SK-N-SH (cell line): ENCODE measurements around the gene ANAPC16. TPM values are rescaled to one million over a fixed set of nuclear protein-coding genes. Genes with fewer than 3 reads are reported as not detected.
"Not testable (repeated sequence)": the region's sequence is repeated elsewhere in the genome, so short reads cannot be mapped to it uniquely, and the experiment has no call there.

Experiments used
- CTCF ChIA-PET: fragments of 300-600, 350-600 bp; formaldehyde crosslinking; extraction: SDS; loops from one replicate; lab custom pipeline; 2021; lab: Yijun Ruan, JAX
- POLR2A ChIA-PET: fragments of 350-600 bp; sonication (Branson Sonifier 250); formaldehyde crosslinking; extraction: SDS; loops from one replicate; lab custom pipeline; 2020; ENCODE audit warnings: antibody characterized with exemption, inconsistent platforms; lab: Yijun Ruan, JAX
- DNase-seq: peaks from one replicate; pipeline ENCODE4 v3.0.0; 2012
- H2AFZ ChIP-seq: fragments of 200-600 bp; sonication (generic); 2 replicates; pipeline ENCODE4 v1.8.1; 2016; ENCODE audit warnings: antibody characterized with exemption, mild to moderate bottlenecking, low read depth
- H3F3A ChIP-seq: fragments of 200-600 bp; sonication (generic); replicated peaks from 2 replicates; pipeline ENCODE3; 2016; ENCODE audit warnings: antibody characterized with exemption, mild to moderate bottlenecking; ENCODE audit not compliant: insufficient read depth
- H3K27ac ChIP-seq, 2 experiments: fragments of 200-500 bp in 1 of 2; fragments of 200-600 bp in 1 of 2; sonication (Bioruptor generic) in 1 of 2; sonication (generic), shearing (Covaris generic) in 1 of 2; 2 replicates each; pipeline versions ENCODE4 v1.5.1 to v1.6.1; 2014 to 2016; ENCODE audit warnings: low read depth in 2 of 2, inconsistent platforms in 1 of 2, low read length in 1 of 2, mild to moderate bottlenecking in 1 of 2, mixed read lengths in 1 of 2
- H3K27me3 ChIP-seq: fragments of 200-600 bp; sonication (generic), shearing (Covaris generic); 2 replicates; pipeline ENCODE4 v1.6.1; 2016; ENCODE audit warnings: mixed run types; ENCODE audit not compliant: insufficient read depth
- H3K36me3 ChIP-seq, 2 experiments: fragments of 200-500 bp in 1 of 2; fragments of 200-600 bp in 1 of 2; sonication (Bioruptor generic) in 1 of 2; sonication (generic) in 1 of 2; replicated peaks in 1 of 2; 2 replicates each; pipeline versions ENCODE3 to v1.5.1; 2014 to 2016; ENCODE audit warnings: low read length in 1 of 2, mild to moderate bottlenecking in 1 of 2; ENCODE audit not compliant: insufficient read depth in 2 of 2, control insufficient read depth in 1 of 2
- H3K4me1 ChIP-seq, 2 experiments: fragments of 200-500 bp in 1 of 2; fragments of 200-600 bp in 1 of 2; sonication (Bioruptor generic) in 1 of 2; sonication (generic), shearing (Covaris generic) in 1 of 2; 2 replicates each; pipeline versions ENCODE4 v1.5.1 to v1.6.1; 2014 to 2016; ENCODE audit warnings: low read depth in 1 of 2, low read length in 1 of 2, mixed run types in 1 of 2; ENCODE audit not compliant: insufficient read depth in 2 of 2, control insufficient read depth in 1 of 2
- H3K4me2 ChIP-seq: fragments of 200-600 bp; sonication (generic), shearing (Covaris generic); 2 replicates; pipeline ENCODE4 v1.6.1; 2017; ENCODE audit warnings: mixed run types
- H3K4me3 ChIP-seq, 2 experiments: fragments of 200-500 bp in 1 of 2; fragments of 200-600 bp in 1 of 2; sonication (Bioruptor generic) in 1 of 2; sonication (generic), shearing (Covaris generic) in 1 of 2; 2 replicates each; pipeline versions ENCODE4 v1.5.1 to v1.8.1; 2014 to 2016; ENCODE audit warnings: low read depth in 2 of 2, inconsistent platforms in 1 of 2, low read length in 1 of 2, mild to moderate bottlenecking in 1 of 2, mixed read lengths in 1 of 2, moderate library complexity in 1 of 2
- H3K79me2 ChIP-seq: fragments of 200-600 bp; sonication (generic); 2 replicates; pipeline ENCODE4 v1.8.1; 2017; ENCODE audit warnings: mild to moderate bottlenecking; ENCODE audit not compliant: insufficient read depth
- H3K9ac ChIP-seq: fragments of 200-600 bp; sonication (generic); 2 replicates; pipeline ENCODE4 v1.6.1; 2017; ENCODE audit warnings: mixed run types
- H3K9me2 ChIP-seq: fragments of 200-600 bp; sonication (generic); 2 replicates; pipeline ENCODE4 v1.6.1; 2017; ENCODE audit warnings: mixed run types
- H3K9me3 ChIP-seq: fragments of 200-600 bp; sonication (generic); 2 replicates; pipeline ENCODE4 v1.6.1; 2017; ENCODE audit warnings: mixed run types, mild to moderate bottlenecking, moderate library complexity
- H4K20me1 ChIP-seq: fragments of 200-600 bp; sonication (generic); 2 replicates; pipeline ENCODE4 v1.6.1; 2017; ENCODE audit warnings: mild to moderate bottlenecking, mixed run types; ENCODE audit not compliant: insufficient read depth
- ELF1 ChIP-seq: IDR thresholded peaks from 2 replicates; pipeline ENCODE4 v1.4.0; 2012
- TCF12 ChIP-seq: IDR thresholded peaks from 2 replicates; pipeline ENCODE4 v1.4.0; 2012
- USF2 ChIP-seq: fragments of 150-350 bp; IDR thresholded peaks from 2 replicates; pipeline ENCODE4 v1.6.1; 2017; ENCODE audit warnings: antibody characterized with exemption, low read length, low read depth, borderline replicate concordance
- WGBS: methylation state at CpG from one replicate; pipeline ENCODE4 v1.1.6; 2017; ENCODE audit warnings: low lambda C conversion rate; 5-methylcytosine and 5-hydroxymethylcytosine counted together
- polyA plus RNA-seq, 3 experiments: library from polyadenylated mRNA; depleted of rRNA; stranded (reverse); fragments of >200 nt; gene quantifications; 2 replicates each; pipeline ENCODE4 v1.2.3, GENCODE V29; 2012
- TF ChIP-seq, protein P1 (sequence below): IDR thresholded peaks from 2 replicates; pipeline ENCODE4 v1.6.1; 2012; ENCODE audit warnings: mild to moderate bottlenecking, low read depth, low read length, moderate library complexity

Gene ANAPC16
- polyA plus RNA-seq, 1 of the 3 experiments (the other 2 are of a cell fraction): 45.2 TPM

DNA sequence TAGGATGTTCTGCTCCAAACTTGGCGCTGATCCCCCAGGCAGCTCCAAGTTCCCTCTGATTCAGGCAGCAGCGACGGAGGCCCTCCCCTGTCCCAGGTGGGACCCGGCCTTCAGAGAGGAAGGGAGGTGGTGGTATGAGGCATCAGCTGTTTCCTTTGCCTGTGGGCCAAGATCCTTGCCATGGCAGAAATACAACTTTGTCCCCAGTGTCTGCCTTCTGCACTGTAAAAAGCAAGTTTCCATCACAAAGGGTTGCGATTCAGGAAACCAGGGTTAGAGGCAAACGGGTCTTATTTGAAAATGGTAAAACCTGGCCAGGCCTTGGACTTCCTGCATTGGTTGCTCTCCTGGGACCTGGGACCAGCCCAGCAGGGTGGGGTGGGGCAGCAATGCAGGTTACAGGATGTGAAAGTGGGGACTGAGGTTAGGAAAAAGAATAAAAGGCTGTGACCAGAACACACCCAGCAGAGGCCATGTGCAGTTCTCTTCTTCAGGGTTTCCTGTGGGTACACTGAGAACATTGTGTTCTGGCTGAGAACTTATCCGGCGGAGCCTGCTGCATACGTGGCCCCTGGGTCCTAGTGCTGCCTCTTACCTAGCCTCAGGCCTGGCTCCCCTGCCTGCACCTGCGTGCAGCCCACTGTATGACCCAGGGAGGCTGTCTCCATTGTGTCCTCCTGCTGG lies 32.8 kb downstream of the ANAPC16 start:
- Histone ChIP-seq H4K20me1 (no peaks in the 10 kb centered on the region), H3K4me1 (peaks cover 6 to 19% of the 10 kb centered on the region in 2 experiments; a peak in 1 of 4 replicates), H3K27me3 (no peaks in the 10 kb centered on the region), H2AFZ (no peak overlapping the region), H3K36me3 (no peaks in the 10 kb centered on the region), H3K4me2 (no peak overlapping the region), H3F3A (peaks cover 7% of the 10 kb centered on the region), H3K9ac (no peak overlapping the region), H3K79me2 (no peaks in the 10 kb centered on the region), H3K9me2 (no peaks in the 10 kb centered on the region), H3K27ac (0 out of 4 replicates have a peak overlapping the region, but pooled peaks of 1 of the 2 experiments have one; percentile 25), H3K4me3 (no peak overlapping the region), H3K9me3 (no peaks in the 10 kb centered on the region)
- peak; percentile 35 for DNase-seq
- CTCF ChIA-PET: interaction anchor here (0.7 to 2.0 kb wide), 5 partner anchors 10 to 122 kb away, joined by 3 to 6 read pairs (median 3); no protein-coding TSS in a partner anchor
- TF ChIP-seq TCF12 (no peak), USF2 (no peak), ELF1 (no peak)
- TF ChIP-seq, protein P1, sequence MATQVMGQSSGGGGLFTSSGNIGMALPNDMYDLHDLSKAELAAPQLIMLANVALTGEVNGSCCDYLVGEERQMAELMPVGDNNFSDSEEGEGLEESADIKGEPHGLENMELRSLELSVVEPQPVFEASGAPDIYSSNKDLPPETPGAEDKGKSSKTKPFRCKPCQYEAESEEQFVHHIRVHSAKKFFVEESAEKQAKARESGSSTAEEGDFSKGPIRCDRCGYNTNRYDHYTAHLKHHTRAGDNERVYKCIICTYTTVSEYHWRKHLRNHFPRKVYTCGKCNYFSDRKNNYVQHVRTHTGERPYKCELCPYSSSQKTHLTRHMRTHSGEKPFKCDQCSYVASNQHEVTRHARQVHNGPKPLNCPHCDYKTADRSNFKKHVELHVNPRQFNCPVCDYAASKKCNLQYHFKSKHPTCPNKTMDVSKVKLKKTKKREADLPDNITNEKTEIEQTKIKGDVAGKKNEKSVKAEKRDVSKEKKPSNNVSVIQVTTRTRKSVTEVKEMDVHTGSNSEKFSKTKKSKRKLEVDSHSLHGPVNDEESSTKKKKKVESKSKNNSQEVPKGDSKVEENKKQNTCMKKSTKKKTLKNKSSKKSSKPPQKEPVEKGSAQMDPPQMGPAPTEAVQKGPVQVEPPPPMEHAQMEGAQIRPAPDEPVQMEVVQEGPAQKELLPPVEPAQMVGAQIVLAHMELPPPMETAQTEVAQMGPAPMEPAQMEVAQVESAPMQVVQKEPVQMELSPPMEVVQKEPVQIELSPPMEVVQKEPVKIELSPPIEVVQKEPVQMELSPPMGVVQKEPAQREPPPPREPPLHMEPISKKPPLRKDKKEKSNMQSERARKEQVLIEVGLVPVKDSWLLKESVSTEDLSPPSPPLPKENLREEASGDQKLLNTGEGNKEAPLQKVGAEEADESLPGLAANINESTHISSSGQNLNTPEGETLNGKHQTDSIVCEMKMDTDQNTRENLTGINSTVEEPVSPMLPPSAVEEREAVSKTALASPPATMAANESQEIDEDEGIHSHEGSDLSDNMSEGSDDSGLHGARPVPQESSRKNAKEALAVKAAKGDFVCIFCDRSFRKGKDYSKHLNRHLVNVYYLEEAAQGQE: no peak
- POLR2A ChIA-PET: interaction anchor here (0.8 to 1.4 kb wide), 3 partner anchors 11 to 75 kb away, joined by 3 read pairs; partner anchors contain the start of gene DDIT4
- 83% methylated on average over 10 of the region's 10 CpGs for WGBS

GRCh38 chr10:72249176-72249862 lies 33.5 kb downstream of the ANAPC16 start:
- peaks cover 5 to 17% of the 10 kb centered on the region in 2 experiments; a peak in 1 of 4 replicates for H3K4me1 ChIP-seq
- ChIA-PET CTCF (interaction anchor here (0.7 to 1.5 kb wide), 2 partner anchors 20 to 49 kb away, joined by 3 read pairs; no protein-coding TSS in a partner anchor), POLR2A (interaction anchor here (1.4 kb wide), 1 partner anchor 24 kb away, joined by 3 read pairs; the partner anchor contains the start of gene DDIT4)
- not testable (repeated sequence) for H3F3A ChIP-seq, DNase-seq, H3K79me2 ChIP-seq, H3K36me3 ChIP-seq, H2AFZ ChIP-seq, H3K4me2 ChIP-seq, H3K27me3 ChIP-seq, H3K4me3 ChIP-seq, H3K9me3 ChIP-seq, H4K20me1 ChIP-seq, H3K27ac ChIP-seq, H3K9me2 ChIP-seq, H3K9ac ChIP-seq
- 96% methylated on average over 17 of the region's 17 CpGs for WGBS
